Heart right ventricle (tissue), 16 donors: ENCODE data around the gene NT5C2. TPM values are rescaled to one million over a fixed set of nuclear protein-coding genes. Genes with fewer than 3 reads are reported as not detected.

ENCODE experiments used
- ATAC-seq, 8 donors: fragments of 200-7000 bp; cut with Tn5 transposase; one replicate each; pipeline ENCODE4 v1.9.1; 2020; ENCODE audit warnings: mild to moderate bottlenecking in 8 of 8, moderate library complexity in 8 of 8, moderate number of reproducible peaks in 1 of 8
- DNase-seq, 2 donors: peaks; one replicate each; pipeline ENCODE4 v3.0.0-alpha.2; 2020
- H3K27ac ChIP-seq, 10 donors: fragments of 200-600 bp; sonication (generic) in 2 of 10; one replicate each; pipeline versions ENCODE4 v1.5.0 to v1.8.0; 2020 to 2022; ENCODE audit warnings: mild to moderate bottlenecking in 3 of 10
- H3K27me3 ChIP-seq, 7 donors: fragments of 200-600 bp; one replicate each; pipeline ENCODE4 v1.8.0; 2021 to 2022; ENCODE audit warnings: mild to moderate bottlenecking in 2 of 7
- H3K36me3 ChIP-seq, 9 donors: fragments of 200-600 bp; sonication (generic) in 1 of 9; one replicate each; pipeline versions ENCODE4 v1.5.0 to v1.8.0; 2020 to 2022; ENCODE audit warnings: mild to moderate bottlenecking in 2 of 9
- H3K4me1 ChIP-seq, 9 donors: fragments of 200-600 bp; sonication (generic) in 1 of 9; one replicate each; pipeline versions ENCODE4 v1.5.0 to v1.8.0; 2020 to 2022; ENCODE audit warnings: mild to moderate bottlenecking in 4 of 9
- H3K4me3 ChIP-seq, 10 donors: fragments of 200-600 bp; sonication (generic) in 2 of 10; one replicate each; pipeline versions ENCODE4 v1.5.0 to v1.8.0; 2020 to 2022; ENCODE audit warnings: mild to moderate bottlenecking in 7 of 10, moderate library complexity in 2 of 10
- H3K9me3 ChIP-seq, 11 donors: fragments of 200-600 bp in 10 of 11; sonication (generic) in 2 of 11; one replicate each; pipeline versions ENCODE4 v1.5.0 to v1.8.0; 2013 to 2022; ENCODE audit warnings: mild to moderate bottlenecking in 2 of 11, control low read depth in 1 of 11, moderate library complexity in 1 of 11
- CTCF ChIP-seq, 9 donors: fragments of 200-600 bp; sonication (generic) in 2 of 9; IDR thresholded peaks; one replicate each; pipeline versions ENCODE4 v1.5.0 to v1.8.0; 2021 to 2022; ENCODE audit warnings: antibody characterized with exemption in 9 of 9, mild to moderate bottlenecking in 5 of 9, moderate library complexity in 1 of 9
- WGBS, 2 donors: extraction: QIAGEN DNeasy Blood & Tissue Kit; methylation state at CpG; one replicate each; pipeline ENCODE4 v1.1.7; 2013; ENCODE audit warnings: inconsistent platforms in 1 of 2; 5-methylcytosine and 5-hydroxymethylcytosine counted together
- intact Hi-C, 10 donors: fragments of 100-400 bp; cut with DNase I; formaldehyde crosslinking; loops; one replicate each; pipeline versions ENCODE4 v1.11.1 to v1.14.2; 2022
- polyA plus RNA-seq, 2 donors: library from polyadenylated mRNA; stranded (reverse); fragments of 200-250 nt; gene quantifications; one replicate each; pipeline ENCODE4 v1.2.3, GENCODE V29; 2013
- total RNA-seq, 10 donors: library from RNA; stranded (reverse); fragmentation: NEBNext Ultra II Directional in 3 of 10; extraction: Animal tissue kit (Norgen Biotek cat#: 25700) in 3 of 10; gene quantifications; one replicate each; pipeline versions ENCODE4 v1.2.1 to v1.2.4, GENCODE V29; 2021 to 2023
- donor health status: Arrhythmogenic right ventricular cardiomyopathy.
- donor health status: ischemic (EF 13 %, LVEDD 7.1; RV severe dilation, severe dysfunction).
- donor health status: healthy with polysubstance abuse.
- donor health status: DM: no; HTN: yes; CAD: no.
- donor health status: DM: no; HTN: no; CAD: no.
- donor health status: ischemic (EF 25% LVEDD 6.9; RV normal size, moderate dysfunction).
- donor health status: ischemic (EF 25% LVEDD 5.7; RV mildly dilated, moderate dysfunction).
- donor health status: healthy.
- donor health status: DM: yes; HTN: yes; CAD: no.
- donor health status: Ischemic cardiomyopathy.
- donor health status: ischemic (EF 35%, LVEDD 5.7; RV mildly dilated, moderate dysfunction).
- donor health status: nonischemic (EF 11% LVEDD 7.7; RV severe dilation, severe dysfunction).
- donor health status: DM: yes; HTN: yes; CAD: no.
- donor health status: PGD.
- donor health status: ischemic (EF 29% LVEDD 5.4; RV normal size, mild dysfunction).
- donor health status: nonischemic (EF 23%, LVEDD 6.1; RV moderate dilation, normal function).

Gene NT5C2
- total and polyA plus RNA-seq, 12 donors = 23.9 to 88.2 (median 53.5) TPM

- no peak overlapping the region for H3K4me3 ChIP-seq
- no peaks in the 10 kb centered on the region for H3K9me3 ChIP-seq
- H3K27ac ChIP-seq = no peak overlapping the region
- ATAC-seq (no peak), DNase-seq (no peak)
- peaks cover 0 to 100% (median 67%) of the 10 kb centered on the region in 9 donors for H3K36me3 ChIP-seq
- no peak for TF ChIP-seq CTCF (IDR thresholded peaks at IDR 0.05)
- no peaks in the 10 kb centered on the region for H3K27me3 ChIP-seq
- intact Hi-C loops = loop anchor here in 3 of 10 donors (10.0 kb wide), 1 partner anchor 147 kb away; the partner anchor contains the start of gene RPEL1 (in 3 of the 3)
- H3K4me1 ChIP-seq = peaks cover 0 to 23% (median 0%) of the 10 kb centered on the region in 9 donors
Measured at GRCh38 chr10:103098240-103098639, 94.8 kb downstream of the NT5C2 start.

- Histone ChIP-seq H3K27me3 (no peaks in the 10 kb centered on the region), H3K9me3 (no peaks in the 10 kb centered on the region), H3K4me3 (no peak overlapping the region), H3K4me1 (peaks cover 0 to 9% (median 0%) of the 10 kb centered on the region in 9 donors), H3K36me3 (peaks cover 0 to 100% (median 86%) of the 10 kb centered on the region in 9 donors), H3K27ac (no peak overlapping the region)
- no peak for TF ChIP-seq CTCF (IDR thresholded peaks at IDR 0.05)
- DNase-seq (no peak), ATAC-seq (no peak)
- intact Hi-C loops = loop anchor here in 3 of 10 donors (10.0 kb wide), 1 partner anchor 149 kb away; the partner anchor contains the start of gene RPEL1 (in 3 of the 3)
- WGBS, 2 donors = 90% methylated on average over 3 of the region's 3 CpGs
Measured at GRCh38 chr10:103096130-103096529, 96.9 kb downstream of the NT5C2 start.

- no peak for TF ChIP-seq CTCF (IDR thresholded peaks at IDR 0.05)
- Histone ChIP-seq H3K4me1 (peaks cover 0 to 2% (median 0%) of the 10 kb centered on the region in 9 donors), H3K4me3 (no peak overlapping the region), H3K27ac (no peak overlapping the region), H3K9me3 (no peaks in the 10 kb centered on the region), H3K27me3 (no peaks in the 10 kb centered on the region), H3K36me3 (peaks cover 0 to 100% (median 86%) of the 10 kb centered on the region in 9 donors)
- no peak for DNase-seq
- ATAC-seq = no peak
- intact Hi-C loops = loop anchor here in 3 of 10 donors (10.0 kb wide), 1 partner anchor 150 kb away; the partner anchor contains the start of gene RPEL1 (in 3 of the 3)
Measured at GRCh38 chr10:103095005-103095404, 98.1 kb downstream of the NT5C2 start.

GRCh38 chr10:103090911-103091310 is 102.2 kb downstream of the NT5C2 start:
- ATAC-seq (no peak), DNase-seq (no peak)
- WGBS, 2 donors = 97% methylated on average over 7 of the region's 7 CpGs
- H3K9me3 ChIP-seq = no peaks in the 10 kb centered on the region
- H3K4me1 ChIP-seq = no peaks in the 10 kb centered on the region
- H3K36me3 ChIP-seq = peaks cover 0 to 100% (median 83%) of the 10 kb centered on the region in 9 donors
- TF ChIP-seq CTCF (IDR thresholded peaks at IDR 0.05) = no peak
- no peaks in the 10 kb centered on the region for H3K27me3 ChIP-seq
- no peak overlapping the region for H3K27ac ChIP-seq
- H3K4me3 ChIP-seq = no peak overlapping the region
- intact Hi-C loops = loop anchor here in 3 of 10 donors (10.0 kb wide), 1 partner anchor 154 kb away; the partner anchor contains the start of gene RPEL1 (in 3 of the 3)
